COLO829 (cell line): Measurements from ENCODE around the gene TMEM259.

Experiments
- DNase-seq: peaks from one replicate; pipeline ENCODE4 v3.0.0; 2012; ENCODE audit warnings: low spot score

Gene TMEM259

DNA sequence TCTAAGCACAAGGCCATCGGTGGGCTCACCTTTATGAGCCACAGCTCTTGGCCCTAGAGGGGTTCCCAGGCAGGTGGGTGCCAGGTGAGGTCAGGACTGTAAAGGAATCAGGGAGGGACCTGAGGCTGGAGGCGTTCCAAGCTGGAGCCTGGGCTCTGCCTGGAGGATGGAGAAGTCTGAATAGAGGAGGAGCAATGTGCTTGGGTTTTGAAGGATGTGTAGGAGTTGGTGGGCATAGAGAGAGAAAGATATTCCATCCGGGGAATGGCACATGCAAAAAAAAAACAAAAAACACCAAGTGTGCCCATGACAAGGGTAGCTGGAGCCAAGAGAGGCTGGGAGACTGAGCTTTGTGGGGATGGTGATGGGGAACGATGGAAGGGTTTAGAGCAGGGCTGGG, 18.3 kb downstream of the TMEM259 start:
- no peak for DNase-seq

DNA sequence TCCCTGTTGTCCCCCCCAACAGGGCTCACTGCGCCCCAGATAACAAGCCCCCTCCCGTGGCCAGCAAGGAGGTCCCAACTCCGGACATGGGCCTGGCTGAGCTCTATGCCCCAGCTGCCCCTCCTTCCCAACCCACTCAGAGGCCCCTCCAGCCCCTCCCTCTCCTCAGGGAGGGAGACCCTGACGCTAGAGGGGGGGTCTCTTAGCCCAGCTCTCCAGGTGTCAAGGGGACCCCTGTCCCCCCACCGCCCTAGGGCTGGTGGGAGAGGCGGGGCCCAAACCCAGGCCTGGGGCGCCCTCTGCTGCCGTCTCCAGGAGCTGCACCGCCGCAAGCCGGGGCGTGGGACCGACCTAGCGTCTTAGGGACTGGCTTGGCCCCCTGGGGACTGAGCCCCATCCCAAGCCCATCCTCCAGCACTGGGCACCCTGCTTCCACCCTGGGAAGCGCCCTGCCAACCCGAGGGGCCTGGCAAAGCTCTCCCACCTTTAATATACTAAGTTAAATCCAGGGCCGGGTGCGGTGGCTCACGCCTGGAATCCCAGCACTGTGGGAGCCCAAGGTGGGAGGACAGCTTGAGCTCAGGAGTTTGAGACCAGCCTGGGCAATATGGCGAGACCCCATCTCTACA, 19.3 kb downstream of the TMEM259 start:
- DNase-seq, result no peak

DNA sequence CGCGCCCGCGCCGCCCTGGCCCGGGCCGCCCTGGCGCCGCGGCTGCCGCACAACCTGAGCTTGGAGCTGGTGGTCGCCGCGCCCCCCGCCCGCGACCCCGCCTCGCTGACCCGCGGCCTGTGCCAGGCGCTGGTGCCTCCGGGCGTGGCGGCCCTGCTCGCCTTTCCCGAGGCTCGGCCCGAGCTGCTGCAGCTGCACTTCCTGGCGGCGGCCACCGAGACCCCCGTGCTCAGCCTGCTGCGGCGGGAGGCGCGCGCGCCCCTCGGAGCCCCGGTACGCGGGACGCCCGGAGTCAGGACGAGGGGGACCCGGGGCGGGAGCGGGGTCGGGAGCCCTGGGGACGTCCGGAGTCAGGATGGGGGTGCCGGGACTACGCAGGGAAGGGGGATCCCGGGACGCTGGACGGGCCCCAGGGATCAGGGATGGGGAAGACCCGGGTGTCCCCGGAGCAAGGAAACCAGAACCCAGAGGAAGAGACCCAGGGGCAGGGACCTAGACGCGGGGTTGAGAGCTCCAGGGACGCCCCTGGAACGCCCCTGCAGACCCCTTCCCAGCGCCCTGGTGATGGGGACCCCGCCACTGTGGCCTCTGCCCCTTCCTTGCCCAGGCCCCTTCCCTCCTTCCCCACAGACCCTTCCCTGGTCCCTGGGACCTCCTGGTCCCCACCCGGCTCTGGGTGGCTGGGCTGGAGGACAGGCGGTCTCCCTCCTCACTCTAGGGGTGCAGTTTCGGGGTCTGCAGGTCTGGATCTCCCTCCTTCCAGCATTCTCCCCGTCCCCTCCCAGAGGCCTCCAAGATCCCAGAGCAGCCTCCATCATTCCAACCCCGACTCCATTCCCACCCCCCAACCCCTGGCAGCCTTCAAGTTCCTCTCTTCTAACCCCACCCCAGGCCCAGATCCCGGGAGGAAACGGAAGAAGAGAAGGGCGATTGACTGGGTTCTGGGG, 20.1 kb downstream of the TMEM259 start:
- no peak for DNase-seq

DNA sequence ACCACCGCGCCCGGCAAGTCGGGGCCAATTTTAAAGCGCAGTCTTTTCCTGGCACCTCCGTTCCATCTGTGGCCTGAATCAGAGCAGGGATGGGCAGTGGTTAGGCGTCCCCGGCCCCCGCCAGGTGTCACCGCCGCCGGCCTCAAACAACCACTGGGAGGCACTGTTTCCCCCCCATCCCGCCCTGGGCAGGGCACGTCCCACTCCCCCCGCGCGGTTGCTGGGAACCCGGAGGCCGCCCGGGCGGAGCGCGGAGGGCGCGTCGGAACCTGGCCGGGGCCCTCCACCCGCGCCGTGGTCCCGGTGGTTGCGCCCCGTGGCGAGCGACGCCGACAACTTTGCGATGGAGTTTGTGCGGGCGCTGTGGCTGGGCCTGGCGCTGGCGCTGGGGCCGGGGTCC, 20.8 kb downstream of the TMEM259 start, which contains the start of gene GRIN3B:
GRIN3B (plus strand) TSS at position 325 of the 400 bp plus-strand sequence; CDS start at position 344, 19 bp downstream.
- DNase-seq, result peak; percentile 32

DNA sequence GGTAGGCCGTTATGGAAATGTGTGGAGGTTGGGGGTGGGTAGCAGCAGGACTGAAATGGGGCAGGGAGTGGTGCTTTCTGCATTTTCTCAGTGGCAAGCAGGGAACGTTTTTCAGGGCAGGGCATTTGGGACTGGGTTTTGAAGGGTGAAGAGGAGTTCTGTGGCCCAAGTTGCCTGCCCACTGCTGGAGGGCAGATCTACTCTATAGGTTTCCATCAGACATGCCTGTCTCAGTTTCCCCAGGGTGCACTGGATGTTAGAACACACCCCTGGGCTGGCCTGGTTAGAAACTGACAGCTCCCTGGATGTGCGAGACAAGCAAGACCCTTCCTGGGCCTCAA, 21.6 kb downstream of the TMEM259 start:
- no peak for DNase-seq

DNA sequence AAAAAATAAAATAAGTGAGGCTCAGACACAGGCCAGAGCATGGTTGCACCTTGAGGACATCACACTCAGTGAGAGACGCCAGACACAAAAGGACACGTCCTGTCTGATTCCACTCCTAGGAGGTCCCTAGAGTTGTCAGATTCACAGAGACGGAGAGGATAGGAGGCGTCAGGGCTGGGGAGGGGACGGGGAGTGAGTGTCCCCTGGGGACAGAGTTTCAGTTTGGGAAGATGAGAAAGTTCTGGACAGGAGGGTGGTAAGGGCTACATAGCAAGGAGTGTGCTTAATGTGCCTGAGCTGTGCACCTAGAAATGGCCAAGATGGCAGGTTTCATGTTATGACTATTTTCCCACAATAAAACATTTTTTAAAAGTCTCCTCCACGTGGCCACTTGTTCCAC, 22.9 kb downstream of the TMEM259 start:
- no peak for DNase-seq

DNA sequence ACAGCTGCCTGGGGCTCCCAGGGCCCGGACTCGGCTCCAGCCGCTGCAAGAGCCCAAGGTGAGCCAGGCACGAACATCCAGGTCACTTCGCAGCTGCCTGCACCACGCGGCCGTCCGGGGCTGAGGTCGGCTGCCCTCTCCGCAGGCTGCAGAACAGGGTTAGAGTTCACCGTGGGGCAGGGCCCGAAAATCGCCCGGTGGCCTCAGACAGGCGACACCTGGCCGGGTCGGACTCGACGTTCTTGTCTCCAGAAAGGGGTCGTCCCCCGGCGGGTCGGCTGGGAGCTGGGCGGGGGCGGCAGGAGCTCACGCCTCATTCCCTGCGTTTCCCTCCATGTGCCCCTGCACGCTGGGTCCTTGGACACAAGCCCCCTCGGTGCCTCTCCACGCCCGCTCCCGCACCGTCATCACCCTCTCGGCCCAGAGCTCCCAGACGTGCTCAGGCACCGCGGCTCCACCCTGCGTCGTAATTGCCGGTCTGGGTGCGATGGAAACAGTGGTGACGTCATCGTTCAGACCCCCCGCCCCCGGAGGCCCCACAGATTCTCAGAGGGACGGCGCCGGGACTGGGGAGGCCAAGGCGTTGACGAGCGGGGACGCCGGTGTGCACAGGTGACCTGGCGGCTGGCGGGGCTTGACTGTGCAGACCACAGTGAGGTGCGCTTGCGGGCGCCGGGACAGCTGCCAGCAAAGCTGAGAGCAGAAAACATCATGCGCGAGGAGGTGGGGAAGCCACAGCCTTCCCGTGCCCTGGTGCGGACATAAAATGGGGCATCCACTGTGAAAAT, 24.7 kb downstream of the TMEM259 start:
- no peak for DNase-seq

DNA sequence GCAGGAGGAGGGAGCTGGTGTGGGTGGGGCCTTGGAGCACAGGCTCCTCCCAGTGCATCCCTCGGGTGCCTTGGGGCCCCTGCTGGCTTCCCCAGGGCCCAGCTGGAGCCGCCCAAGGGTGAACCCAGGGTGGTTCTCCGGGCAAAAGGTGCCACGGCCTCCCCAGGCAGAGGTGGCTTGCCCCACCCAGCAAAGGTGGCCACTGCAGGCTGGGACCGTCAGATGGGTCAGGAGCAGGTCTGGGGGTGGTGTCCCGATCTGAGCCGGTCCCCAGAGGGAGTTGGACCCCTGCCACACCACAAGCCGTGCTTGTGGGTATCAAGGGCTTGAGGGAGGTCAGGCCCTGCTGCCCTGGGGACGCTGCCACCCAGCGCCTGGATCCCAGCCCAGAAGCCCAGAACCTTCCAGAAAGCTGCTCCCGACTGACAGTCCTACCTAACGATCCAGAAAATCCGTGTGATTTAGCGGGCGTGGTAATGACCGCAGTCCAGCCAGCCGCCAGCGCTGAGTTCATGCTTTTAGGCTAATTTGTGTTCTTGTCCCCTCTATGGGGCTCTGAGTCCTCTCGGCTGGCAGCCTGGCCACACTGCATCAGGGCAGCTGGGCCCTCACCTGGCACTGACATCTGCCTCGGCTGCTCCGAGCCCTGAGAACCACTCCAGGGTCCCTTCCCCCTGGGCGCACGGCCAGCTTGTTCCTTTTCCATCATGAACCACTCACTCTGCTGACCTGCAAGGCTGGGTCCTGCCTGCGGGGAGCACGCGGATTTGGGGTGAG, 25.7 kb downstream of the TMEM259 start:
- no peak for DNase-seq

DNA sequence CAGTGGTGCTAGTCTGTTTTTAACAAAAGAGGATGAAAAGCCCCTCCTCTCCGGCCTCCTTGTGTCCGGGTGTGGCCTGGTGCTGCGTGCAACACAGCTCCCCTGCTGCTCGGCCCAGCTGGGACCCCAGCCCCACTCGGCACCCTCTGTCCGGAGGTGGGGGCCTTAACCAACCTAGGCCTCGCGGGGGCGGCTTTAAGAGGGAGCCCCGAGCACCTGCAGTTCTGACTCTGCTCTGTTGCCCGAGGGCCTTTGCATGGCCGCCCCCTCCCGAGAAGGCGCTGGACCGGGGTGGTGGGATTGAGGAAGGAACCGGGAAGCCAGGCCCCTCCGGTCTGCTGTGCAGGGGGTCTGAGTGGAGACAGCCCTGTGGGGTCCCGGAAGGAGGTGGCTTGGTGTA, 26.4 kb downstream of the TMEM259 start:
- DNase-seq, result no peak

DNA sequence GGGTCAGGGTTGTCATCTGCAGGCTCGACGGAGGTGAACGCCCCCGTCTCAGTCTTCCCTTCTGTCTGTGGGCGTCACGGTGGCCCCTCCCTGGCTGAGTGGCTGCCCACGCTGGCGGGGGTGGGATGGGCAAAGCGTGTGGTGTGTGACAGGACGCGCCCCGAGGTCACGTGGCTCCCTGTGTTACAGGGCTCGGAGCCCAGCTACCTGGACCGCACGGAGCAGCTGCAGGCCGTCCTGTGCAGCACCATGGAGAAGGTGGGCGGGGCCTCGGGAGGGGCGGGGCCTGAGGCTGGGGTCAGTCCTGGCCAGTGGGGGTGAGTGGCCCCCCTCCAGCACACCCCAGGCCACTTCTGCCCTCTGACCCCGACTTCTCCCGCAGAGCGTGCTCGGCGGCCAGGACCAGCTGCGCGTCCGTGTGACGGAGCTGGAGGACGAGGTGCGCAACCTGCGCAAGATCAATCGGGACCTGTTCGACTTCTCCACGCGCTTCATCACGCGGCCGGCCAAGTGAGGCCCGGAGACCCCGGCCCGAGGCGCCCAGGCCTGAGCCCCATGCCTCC, 27.0 kb downstream of the TMEM259 start:
- DNase-seq, result no peak

DNA sequence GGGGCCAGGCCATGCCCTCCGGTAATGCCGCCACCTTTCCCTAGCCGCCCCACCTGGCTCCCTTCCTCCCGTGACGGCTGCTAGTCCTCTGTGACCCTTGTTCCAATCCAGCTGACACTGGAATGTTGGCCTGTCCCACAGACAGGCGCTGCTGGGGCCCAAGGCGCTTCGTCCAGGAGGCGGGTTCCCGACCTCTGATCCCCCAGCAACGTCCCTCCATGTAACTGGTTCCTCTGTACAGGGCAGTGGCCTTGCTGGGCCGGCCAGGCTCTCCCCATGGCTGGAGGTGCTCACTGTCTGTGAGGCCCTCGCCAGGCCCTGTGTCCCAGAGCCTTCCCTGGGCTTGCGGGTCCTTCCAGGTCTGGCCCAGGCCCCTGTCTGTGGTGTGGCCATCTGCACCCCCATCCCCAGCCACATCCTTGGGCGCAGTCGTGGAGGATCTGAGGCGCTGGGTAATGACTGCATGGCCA, 27.5 kb downstream of the TMEM259 start:
- DNase-seq, result no peak

DNA sequence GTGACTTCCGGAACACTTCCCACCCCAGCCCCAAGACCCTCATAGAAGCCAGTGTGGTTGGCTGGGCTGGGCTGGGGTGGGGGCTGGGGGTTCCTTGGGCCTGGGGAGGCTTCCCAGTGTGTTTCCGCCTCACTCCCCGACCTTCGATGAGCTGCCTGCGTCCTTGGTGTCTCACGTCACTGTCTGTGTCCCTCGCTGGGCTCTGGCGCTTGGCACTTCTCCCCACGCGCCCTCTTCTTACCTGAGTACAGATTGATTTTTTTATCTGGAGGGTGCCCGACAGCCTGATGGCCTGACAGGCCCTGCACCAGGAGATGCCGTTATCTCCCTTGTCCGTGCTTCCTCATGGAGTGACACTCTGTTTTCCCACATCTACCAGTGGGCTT, 28.3 kb downstream of the TMEM259 start:
- no peak for DNase-seq

DNA sequence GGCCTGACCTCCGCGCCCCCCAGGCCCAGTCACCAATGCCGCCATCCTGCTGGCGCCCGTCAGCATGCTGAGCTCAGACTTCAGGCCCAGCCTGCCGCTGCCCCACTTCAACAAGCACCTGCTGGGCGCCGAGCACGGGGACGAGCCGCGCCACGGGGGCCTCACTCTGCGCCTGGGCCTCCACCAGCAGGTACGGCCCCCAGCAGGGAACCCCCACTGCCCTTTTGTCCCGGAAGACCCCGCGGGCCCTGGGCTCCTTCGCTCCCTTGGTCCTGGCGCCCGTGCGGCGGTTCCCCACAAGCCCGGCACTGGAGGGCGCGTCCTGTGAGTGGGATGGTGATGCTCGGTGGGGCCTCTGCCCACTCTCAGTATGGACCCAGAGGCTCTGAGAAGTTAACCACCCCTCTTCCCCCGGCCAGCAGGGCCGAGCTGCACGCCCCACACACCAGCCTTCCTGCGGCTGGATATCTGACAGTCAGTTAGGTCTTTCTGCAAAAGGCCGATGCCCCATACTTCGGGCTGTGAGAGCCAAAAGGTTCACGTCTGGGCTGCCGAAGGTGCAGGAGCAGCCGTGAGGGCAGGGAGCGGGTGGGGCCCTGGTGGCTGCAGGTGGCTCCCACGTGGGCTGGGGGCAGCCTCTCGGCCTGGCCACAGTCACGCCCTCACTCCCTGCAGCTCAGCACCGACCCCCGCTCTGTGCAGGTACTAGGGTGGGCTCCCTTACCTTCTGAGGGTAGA, 28.8 kb downstream of the TMEM259 start:
- no peak for DNase-seq

DNA sequence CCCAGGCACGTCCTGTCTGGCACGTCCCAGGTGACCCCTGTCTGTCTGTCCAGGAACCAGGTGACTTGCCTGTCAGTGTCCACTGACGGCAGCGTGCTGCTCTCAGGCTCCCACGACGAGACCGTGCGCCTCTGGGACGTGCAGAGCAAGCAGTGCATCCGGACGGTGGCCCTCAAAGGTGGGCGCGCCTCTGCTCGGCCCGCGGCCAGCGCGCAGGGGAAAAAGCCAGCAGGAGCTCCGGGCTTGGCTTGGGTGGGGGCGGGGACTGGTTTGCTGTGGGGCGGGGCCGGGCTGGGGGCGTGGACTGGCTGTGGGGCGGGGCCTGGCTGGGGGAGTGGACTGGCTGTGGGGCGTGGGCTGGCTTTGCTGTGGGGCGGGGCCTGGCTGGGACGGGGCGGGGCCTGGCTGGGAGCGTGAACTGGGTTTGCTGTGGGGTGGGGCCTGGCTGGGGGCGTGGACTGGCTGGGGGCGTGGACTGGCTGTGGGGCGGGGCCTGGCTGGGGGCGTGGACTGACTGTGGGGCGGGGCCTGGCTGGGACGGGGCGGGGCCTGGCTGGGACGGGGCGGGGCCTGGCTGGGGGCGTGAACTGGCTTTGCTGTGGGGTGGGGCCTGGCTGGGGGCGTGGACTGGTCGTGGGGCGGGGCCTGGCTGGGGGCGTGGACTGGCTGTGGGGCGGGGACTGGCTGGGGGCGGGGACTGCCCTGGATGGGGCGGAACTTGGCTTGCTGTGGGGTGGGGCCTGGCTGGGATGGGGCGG, 29.6 kb downstream of the TMEM259 start:
- peak; percentile 54 for DNase-seq

DNA sequence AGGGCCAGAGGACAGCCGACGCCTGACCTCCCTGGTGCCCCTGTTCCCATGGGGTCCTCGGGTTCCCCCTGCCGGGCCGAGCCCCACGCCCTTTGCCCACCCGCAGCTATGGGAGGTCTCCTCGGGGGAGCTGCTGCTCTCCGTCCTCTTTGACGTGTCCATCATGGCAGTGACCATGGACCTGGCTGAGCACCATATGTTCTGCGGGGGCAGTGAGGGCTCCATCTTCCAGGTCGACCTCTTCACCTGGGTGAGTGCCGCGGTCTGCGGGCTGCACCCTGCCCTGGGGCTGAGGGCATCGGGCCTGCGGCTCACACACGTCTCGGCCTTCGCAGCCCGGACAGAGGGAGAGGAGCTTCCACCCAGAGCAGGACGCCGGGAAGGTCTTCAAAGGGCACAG, 30.2 kb downstream of the TMEM259 start:
- no peak for DNase-seq

DNA sequence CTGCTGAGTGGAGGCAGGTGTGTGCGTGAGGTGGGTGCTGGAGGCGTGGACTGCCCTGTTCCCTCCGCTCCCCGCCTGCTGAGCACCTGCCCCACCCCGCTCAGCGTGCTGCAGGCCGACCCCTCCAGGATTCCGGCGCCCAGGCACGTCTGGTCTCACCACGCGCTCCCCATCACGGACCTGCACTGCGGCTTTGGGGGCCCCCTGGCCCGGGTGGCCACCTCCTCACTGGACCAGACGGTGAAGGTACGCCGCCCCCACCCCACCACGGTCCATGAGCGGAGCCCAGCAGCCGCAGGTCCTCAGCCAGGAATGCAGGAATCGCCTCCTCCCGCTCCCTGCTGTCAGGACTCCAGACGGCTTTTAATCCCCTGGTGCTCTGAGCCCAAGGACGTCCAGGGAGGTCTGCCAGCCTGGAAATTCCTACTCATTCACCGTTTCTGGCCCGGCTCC, 30.8 kb downstream of the TMEM259 start:
- no peak for DNase-seq

DNA sequence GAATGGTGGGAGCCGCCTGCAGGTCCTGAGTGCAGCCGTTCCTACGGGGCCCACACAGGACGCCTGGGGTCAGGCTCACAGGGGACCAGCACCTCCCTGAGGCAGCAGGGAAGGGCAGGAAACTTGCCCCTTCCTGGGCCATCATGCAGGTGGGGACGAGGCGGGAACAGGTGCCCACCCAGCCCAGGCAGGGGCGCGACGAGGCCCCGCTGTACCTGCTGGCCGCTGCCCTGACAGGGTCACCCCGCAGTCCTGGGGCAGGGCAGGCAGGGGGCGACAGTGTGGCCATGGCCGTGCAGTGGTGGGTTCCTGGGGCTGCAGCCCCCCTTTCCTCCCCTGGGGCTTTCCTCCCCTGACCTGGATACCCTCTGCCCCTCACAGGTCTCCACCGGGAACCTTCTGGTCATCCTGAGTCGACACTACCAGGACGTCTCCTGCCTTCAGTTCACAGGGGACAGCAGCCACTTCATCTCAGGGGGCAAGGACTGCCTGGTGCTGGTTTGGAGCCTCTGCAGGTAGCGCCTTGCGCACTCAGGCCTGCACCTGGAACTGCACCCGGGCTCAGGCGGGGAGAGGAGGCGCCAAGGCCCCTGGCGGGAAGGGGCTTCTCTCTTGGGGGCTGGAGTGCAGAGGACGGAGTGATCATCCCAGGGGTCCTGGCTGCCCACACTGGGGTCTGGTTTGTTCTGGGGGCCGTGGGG, 31.4 kb downstream of the TMEM259 start:
- no peak for DNase-seq

DNA sequence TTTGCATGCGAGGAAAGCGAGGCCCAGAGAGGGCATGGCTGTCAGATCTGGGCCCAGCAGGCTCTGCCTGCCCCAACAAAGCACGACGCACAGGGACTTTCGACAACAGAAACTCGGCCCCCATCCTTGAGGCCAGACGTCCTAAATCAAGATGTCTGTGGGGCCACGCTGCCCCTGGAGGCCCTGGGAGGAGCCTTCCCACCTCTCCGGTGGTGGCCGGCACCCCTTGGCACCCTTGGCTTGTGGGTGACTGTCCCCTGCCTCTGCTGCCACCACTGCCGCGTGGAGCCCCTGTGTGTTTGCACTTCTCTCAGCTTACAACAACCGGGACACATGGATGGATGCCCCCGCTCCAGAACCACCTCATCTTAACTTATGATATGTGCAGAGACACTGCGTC, 32.4 kb downstream of the TMEM259 start:
- no peak for DNase-seq

DNA sequence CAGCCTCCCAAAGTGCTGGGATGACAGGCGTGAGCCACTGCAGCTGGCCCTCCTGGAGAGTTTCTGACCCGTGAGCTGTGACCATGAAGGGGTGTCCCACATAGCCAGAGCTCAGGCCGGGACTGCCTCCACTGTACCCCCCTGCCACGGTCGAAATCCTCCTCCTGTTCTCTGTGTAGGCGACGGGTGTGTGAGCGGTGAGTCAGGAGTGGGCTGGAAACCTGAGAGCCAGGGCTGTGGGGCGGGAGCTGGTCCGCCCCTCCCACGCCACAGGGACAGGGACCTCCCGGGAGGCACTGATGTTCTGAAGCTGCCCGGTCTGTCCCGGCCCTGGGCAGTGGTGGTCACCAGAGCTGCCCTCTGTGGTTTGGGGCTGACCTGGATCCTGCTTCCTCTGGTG, 32.8 kb downstream of the TMEM259 start:
- DNase-seq, result no peak
